ENCODE results near the gene SLN. TPM values are rescaled to one million over a fixed set of nuclear protein-coding genes. Genes with fewer than 3 reads are reported as not detected.
"Not testable (repeated sequence)": the region's sequence is repeated elsewhere in the genome, so short reads cannot be mapped to it uniquely, and the experiment has no call there.

Gene SLN
- not detected in 2 replicates for total RNA-seq
- polyA plus RNA-seq = not detected in 2 replicates
- not detected in 2 replicates for polyA plus RNA-seq (2012)
- polyA minus RNA-seq (ENCODE audit: low replicate concordance) = not detected in 2 replicates

- H3K79me2 ChIP-seq (ENCODE audit: control insufficient read depth, insufficient read depth, low read length) = no peaks in the 10 kb centered on the region
- DNase-seq (ENCODE audit: low read depth in 2 of 2) = no peak
- H3K4me1 ChIP-seq (ENCODE audit: control insufficient read depth, extremely low read depth, insufficient read depth, low read length) = no peaks in the 10 kb centered on the region
- no peak within 1 kb of the TSS for H2AFZ ChIP-seq (ENCODE audit: low read length)
- no peaks in the 10 kb centered on the region for H3K36me3 ChIP-seq (ENCODE audit: control insufficient read depth, insufficient read depth, low read length)
- H3K9me3 ChIP-seq (ENCODE audit: control insufficient read depth, insufficient read depth, low read depth, low read length) = no peaks in the 10 kb centered on the region
- H3K4me3 ChIP-seq (replicated peaks in 1 of 4; ENCODE audit: control extremely low read depth in 1 of 4, insufficient read depth in 1 of 4, low read depth in 3 of 4, low read length in 4 of 4) = no peak within 1 kb of the TSS
- no peak within 1 kb of the TSS for H3K9ac ChIP-seq (ENCODE audit: insufficient read depth, low read length)
- no peaks in the 10 kb centered on the region for H3K27me3 ChIP-seq (ENCODE audit: control insufficient read depth, insufficient read depth, low read length)
- no peaks in the 10 kb centered on the region for H4K20me1 ChIP-seq (ENCODE audit: control insufficient read depth, extremely low read depth, insufficient read depth, low read length)
- H3K27ac ChIP-seq (ENCODE audit: insufficient read depth, low read length) = no peak within 1 kb of the TSS
- TF ChIP-seq CTCF (conservative IDR thresholded peaks at IDR 0.05 in 1 of 2, IDR thresholded peaks at IDR 0.05 in 1 of 2; ENCODE audit: low read depth in 1 of 2, low read length in 2 of 2) = no peak
- TF ChIP-seq EZH2 (IDR thresholded peaks at IDR 0.05; ENCODE audit: low read length, missing control alignments) = no peak
- no peak within 1 kb of the TSS for H3K4me2 ChIP-seq (ENCODE audit: extremely low read depth, insufficient read depth, low read length)
Measured at GRCh38 chr11:107711861-107712755, at the start of gene SLN. Gene SLN (minus strand): TSS chr11:107712056.

GRCh38 chr11:107758719-107759355, 47.0 kb upstream of the SLN start:
- H3K4me3 ChIP-seq (replicated peaks in 1 of 4; ENCODE audit: control extremely low read depth in 1 of 4, insufficient read depth in 1 of 4, low read depth in 3 of 4, low read length in 4 of 4); H3K9ac ChIP-seq (ENCODE audit: insufficient read depth, low read length); H3K27ac ChIP-seq (ENCODE audit: insufficient read depth, low read length); H3K4me2 ChIP-seq (ENCODE audit: extremely low read depth, insufficient read depth, low read length); H3K36me3 ChIP-seq (ENCODE audit: control insufficient read depth, insufficient read depth, low read length); H3K79me2 ChIP-seq (ENCODE audit: control insufficient read depth, insufficient read depth, low read length); H3K27me3 ChIP-seq (ENCODE audit: control insufficient read depth, insufficient read depth, low read length); H2AFZ ChIP-seq (ENCODE audit: low read length); DNase-seq (ENCODE audit: low read depth in 2 of 2); H4K20me1 ChIP-seq (ENCODE audit: control insufficient read depth, extremely low read depth, insufficient read depth, low read length); H3K9me3 ChIP-seq (ENCODE audit: control insufficient read depth, insufficient read depth, low read depth, low read length); H3K4me1 ChIP-seq (ENCODE audit: control insufficient read depth, extremely low read depth, insufficient read depth, low read length): not testable (repeated sequence)

- Histone ChIP-seq H3K9me3 (ENCODE audit: control insufficient read depth, insufficient read depth, low read depth, low read length) (no peaks in the 10 kb centered on the region), H3K4me1 (ENCODE audit: control insufficient read depth, extremely low read depth, insufficient read depth, low read length) (no peaks in the 10 kb centered on the region), H3K36me3 (ENCODE audit: control insufficient read depth, insufficient read depth, low read length) (no peaks in the 10 kb centered on the region), H2AFZ (ENCODE audit: low read length) (no peak overlapping the region), H3K27ac (ENCODE audit: insufficient read depth, low read length) (no peak overlapping the region), H3K9ac (ENCODE audit: insufficient read depth, low read length) (no peak overlapping the region), H3K4me3 (replicated peaks in 1 of 4; ENCODE audit: control extremely low read depth in 1 of 4, insufficient read depth in 1 of 4, low read depth in 3 of 4, low read length in 4 of 4) (no peak overlapping the region), H4K20me1 (ENCODE audit: control insufficient read depth, extremely low read depth, insufficient read depth, low read length) (no peaks in the 10 kb centered on the region), H3K4me2 (ENCODE audit: extremely low read depth, insufficient read depth, low read length) (no peak overlapping the region), H3K79me2 (ENCODE audit: control insufficient read depth, insufficient read depth, low read length) (no peaks in the 10 kb centered on the region), H3K27me3 (ENCODE audit: control insufficient read depth, insufficient read depth, low read length) (no peaks in the 10 kb centered on the region)
- DNase-seq (ENCODE audit: low read depth in 2 of 2) = no peak
- TF ChIP-seq EZH2 (IDR thresholded peaks at IDR 0.05; ENCODE audit: low read length, missing control alignments) = no peak
- no peak for TF ChIP-seq CTCF (conservative IDR thresholded peaks at IDR 0.05 in 1 of 2, IDR thresholded peaks at IDR 0.05 in 1 of 2; ENCODE audit: low read depth in 1 of 2, low read length in 2 of 2)
Measured at GRCh38 chr11:107757661-107758060, 45.8 kb upstream of the SLN start.
